Mesenchymal stem cell (in vitro differentiated cells and primary cell): ENCODE data around the gene PLXND1.

Source experiments
- DNase-seq: peaks from one replicate; pipeline ENCODE4 v3.0.0-alpha.2; 2013
- H2AFZ ChIP-seq: one replicate; pipeline ENCODE4 v1.6.1; 2013; ENCODE audit warnings: low read depth, mild to moderate bottlenecking, control low read depth, inconsistent platforms, low read length, moderate library complexity
- H2AK5ac ChIP-seq: 2 replicates; pipeline ENCODE4 v1.6.1; 2013; ENCODE audit warnings: low read length, moderate library complexity, mild to moderate bottlenecking, inconsistent platforms; ENCODE audit not compliant: severe bottlenecking
- H2BK120ac ChIP-seq: one replicate; pipeline ENCODE4 v1.6.1; 2013; ENCODE audit warnings: low read depth, mild to moderate bottlenecking, inconsistent platforms, low read length, moderate library complexity
- H2BK12ac ChIP-seq, 2 experiments: one replicate each; pipeline ENCODE4 v1.6.1; 2013; ENCODE audit warnings: inconsistent platforms in 2 of 2, low read length in 2 of 2, mild to moderate bottlenecking in 2 of 2, moderate library complexity in 2 of 2, control low read depth in 1 of 2
- H2BK15ac ChIP-seq: one replicate; pipeline ENCODE4 v1.6.1; 2013; ENCODE audit warnings: mild to moderate bottlenecking, low read depth, inconsistent platforms; ENCODE audit not compliant: poor library complexity, severe bottlenecking
- H2BK5ac ChIP-seq: 2 replicates; pipeline ENCODE4 v1.6.1; 2013; ENCODE audit warnings: low read depth, mild to moderate bottlenecking, low read length, control low read depth, inconsistent platforms; ENCODE audit not compliant: poor library complexity, severe bottlenecking
- H3K14ac ChIP-seq, 2 experiments: one replicate each; pipeline ENCODE4 v1.6.1; 2013; ENCODE audit warnings: inconsistent platforms in 2 of 2, low read length in 2 of 2, control low read depth in 1 of 2, mild to moderate bottlenecking in 1 of 2, moderate library complexity in 1 of 2
- H3K18ac ChIP-seq, 2 experiments: one replicate each; pipeline ENCODE4 v1.6.1; 2013; ENCODE audit warnings: inconsistent platforms in 2 of 2, low read length in 2 of 2, control low read depth in 1 of 2, low read depth in 1 of 2, mild to moderate bottlenecking in 1 of 2
- H3K23ac ChIP-seq, 2 experiments: one replicate each; pipeline ENCODE4 v1.6.1; 2013; ENCODE audit warnings: inconsistent platforms in 2 of 2, low read length in 2 of 2, mild to moderate bottlenecking in 2 of 2, moderate library complexity in 2 of 2, control low read depth in 1 of 2
- H3K27ac ChIP-seq: 2 replicates; pipeline ENCODE4 v1.5.1; 2013; ENCODE audit warnings: mild to moderate bottlenecking, moderate library complexity, low read length, control low read depth, inconsistent platforms; ENCODE audit not compliant: poor library complexity, severe bottlenecking
- H3K27me3 ChIP-seq, 2 experiments: 2 replicates each; pipeline versions ENCODE4 v1.6.1 to v1.7.0; 2013; ENCODE audit warnings: low read length in 2 of 2, mild to moderate bottlenecking in 2 of 2, moderate library complexity in 2 of 2, control low read depth in 1 of 2, inconsistent platforms in 1 of 2; ENCODE audit not compliant: control insufficient read depth in 1 of 2, insufficient read depth in 1 of 2
- H3K36me3 ChIP-seq, 2 experiments: 2 replicates each; pipeline versions ENCODE4 v1.6.1 to v1.7.0; 2013; ENCODE audit warnings: low read length in 2 of 2, control low read depth in 1 of 2, inconsistent platforms in 1 of 2, low read depth in 1 of 2, mild to moderate bottlenecking in 1 of 2; ENCODE audit not compliant: insufficient read depth in 2 of 2, control insufficient read depth in 1 of 2
- H3K4ac ChIP-seq, 2 experiments: one replicate each; pipeline ENCODE4 v1.6.1; 2013; ENCODE audit warnings: inconsistent platforms in 2 of 2, low read length in 2 of 2, mild to moderate bottlenecking in 2 of 2, moderate library complexity in 2 of 2, control low read depth in 1 of 2, low read depth in 1 of 2
- H3K4me1 ChIP-seq: 2 replicates; pipeline ENCODE4 v1.6.1; 2013; ENCODE audit warnings: low read depth, low read length, control low read depth; ENCODE audit not compliant: control insufficient read depth, insufficient read depth
- H3K4me2 ChIP-seq: 2 replicates; pipeline ENCODE4 v1.6.1; 2013; ENCODE audit warnings: low read length, mild to moderate bottlenecking, inconsistent platforms; ENCODE audit not compliant: poor library complexity, severe bottlenecking
- H3K4me3 ChIP-seq, 2 experiments: 2 replicates each; pipeline versions ENCODE4 v1.5.1 to v1.7.0; 2013; ENCODE audit warnings: low read length in 2 of 2, mild to moderate bottlenecking in 2 of 2, control low read depth in 1 of 2, low read depth in 1 of 2; ENCODE audit not compliant: insufficient read depth in 1 of 2
- H3K79me1 ChIP-seq: replicated peaks from 2 replicates; pipeline ENCODE4 v1.6.1; 2013; ENCODE audit warnings: mild to moderate bottlenecking, control low read depth, low read length, inconsistent platforms; ENCODE audit not compliant: poor library complexity, severe bottlenecking
- H3K9ac ChIP-seq: 2 replicates; pipeline ENCODE4 v1.7.0; 2013; ENCODE audit warnings: mild to moderate bottlenecking, low read length, moderate library complexity
- H3K9me3 ChIP-seq: 2 replicates; pipeline ENCODE4 v1.7.0; 2013; ENCODE audit warnings: mild to moderate bottlenecking, low read length; ENCODE audit not compliant: control insufficient read depth
- H4K8ac ChIP-seq: one replicate; pipeline ENCODE4 v1.6.1; 2013; ENCODE audit warnings: inconsistent platforms, mild to moderate bottlenecking, low read length, moderate library complexity
- H4K91ac ChIP-seq: one replicate; pipeline ENCODE4 v1.6.1; 2013; ENCODE audit warnings: mild to moderate bottlenecking, low read length, inconsistent platforms
- WGBS: methylation state at CpG from one replicate; pipeline ENCODE4 v1.1.7; 2013; ENCODE audit warnings: mixed read lengths; 5-methylcytosine and 5-hydroxymethylcytosine counted together

The PLXND1 gene

GRCh38 chr3:129607391-129608068, 1.1 kb upstream of the PLXND1 start:
- Histone ChIP-seq H3K4me1 (peaks cover 65% of the 10 kb centered on the region), H3K4ac (peak overlapping the region; percentile 36 to 96), H4K91ac (peak overlapping the region; percentile 99), H3K27me3 (no peaks in the 10 kb centered on the region), H2BK15ac (peak overlapping the region; percentile 98), H3K18ac (peak overlapping the region; percentile 98 to 99), H3K36me3 (peaks cover 0 to 6% of the 10 kb centered on the region in 2 experiments), H3K9me3 (no peaks in the 10 kb centered on the region), H3K23ac (peak overlapping the region; percentile 26 to 94), H3K79me1 (no peaks in the 10 kb centered on the region), H3K4me3 (peak overlapping the region; percentile 63 to 75), H2AFZ (no peak overlapping the region), H2BK5ac (peak overlapping the region; percentile 63), H3K27ac (peak overlapping the region; percentile 86), H2AK5ac (peak overlapping the region; percentile 46), H2BK120ac (peak overlapping the region; percentile 95), H3K4me2 (peak overlapping the region; percentile 80), H3K14ac (peak overlapping the region in 1 of 2 experiments; percentile 98), H2BK12ac (peak overlapping the region; percentile 89 to 95), H4K8ac (peak overlapping the region; percentile 99), H3K9ac (peak overlapping the region; percentile 91)
- WGBS: 40% methylated on average over 18 of the region's 18 CpGs
- DNase-seq: peak; percentile 40

- Histone ChIP-seq H3K79me1 (no peaks in the 10 kb centered on the region), H3K9me3 (no peaks in the 10 kb centered on the region), H2AK5ac (no peak overlapping the region), H2BK120ac (peak overlapping the region; percentile 81), H3K18ac (peak overlapping the region; percentile 83 to 90), H3K27me3 (no peaks in the 10 kb centered on the region), H3K4me3 (peak overlapping the region; percentile 70 to 85), H3K23ac (peak overlapping the region; percentile 28 to 72), H4K91ac (peak overlapping the region; percentile 88), H3K36me3 (peaks cover 0 to 15% of the 10 kb centered on the region in 2 experiments), H2BK5ac (no peak overlapping the region), H4K8ac (peak overlapping the region; percentile 39), H3K27ac (no peak overlapping the region), H2AFZ (no peak overlapping the region), H3K4me2 (peak overlapping the region; percentile 84), H2BK15ac (peak overlapping the region; percentile 52), H3K4me1 (peaks cover 65% of the 10 kb centered on the region), H2BK12ac (peak overlapping the region; percentile 70 to 85), H3K4ac (peak overlapping the region; percentile 78 to 94), H3K9ac (peak overlapping the region; percentile 87), H3K14ac (peak overlapping the region in 1 of 2 experiments; percentile 90)
- WGBS: under 1% methylated on average over 44 of the region's 98 CpGs
- peak; percentile 72 for DNase-seq
These were observed 397 bp downstream of the PLXND1 start for GRCh38 chr3:129605922-129606635.

GRCh38 chr3:129605203-129605921, 1.1 kb downstream of the PLXND1 start:
- Histone ChIP-seq H2BK120ac (peak overlapping the region; percentile 59), H3K36me3 (peaks cover 0 to 15% of the 10 kb centered on the region in 2 experiments), H3K79me1 (no peaks in the 10 kb centered on the region), H3K9ac (peak overlapping the region; percentile 87), H3K4me2 (peak overlapping the region; percentile 84), H3K4me3 (peak overlapping the region; percentile 70 to 85), H3K9me3 (no peaks in the 10 kb centered on the region), H4K91ac (peak overlapping the region; percentile 88), H3K27me3 (no peaks in the 10 kb centered on the region), H3K4ac (peak overlapping the region; percentile 78 to 94), H2BK12ac (peak overlapping the region in 1 of 2 experiments; percentile 81), H4K8ac (peak overlapping the region; percentile 39), H3K4me1 (peaks cover 67% of the 10 kb centered on the region), H3K27ac (no peak overlapping the region), H2BK15ac (no peak overlapping the region), H2AFZ (no peak overlapping the region), H3K18ac (peak overlapping the region; percentile 83 to 90), H3K23ac (peak overlapping the region; percentile 72 to 97), H2AK5ac (no peak overlapping the region), H3K14ac (peak overlapping the region in 1 of 2 experiments; percentile 95), H2BK5ac (no peak overlapping the region)
- DNase-seq: peak; percentile 59
- WGBS: under 1% methylated on average over 70 of the region's 98 CpGs
